HG02678 (cell line): Measurements from ENCODE around the gene WIPF1.
A peak's percentile ranks its signal among the peaks of the same experiment; 100 is the strongest.

Experiments used
- ATAC-seq: cut with Tn5 transposase; IDR thresholded peaks from one replicate; pipeline ENCODE4 v1.9.1; 2021; ENCODE audit warnings: mild to moderate bottlenecking, moderate library complexity; ENCODE audit not compliant: unreplicated experiment

WIPF1 gene

GRCh38 chr2:174546519-174547506, 50.8 kb downstream of the WIPF1 start:
- ATAC-seq = no peak

- no peak for ATAC-seq
These were observed 52.4 kb downstream of the WIPF1 start for GRCh38 chr2:174545240-174545639.

- no peak for ATAC-seq
These were observed 52.8 kb downstream of the WIPF1 start for GRCh38 chr2:174544802-174545201.

- no peak for ATAC-seq
These were observed 53.4 kb downstream of the WIPF1 start for GRCh38 chr2:174544156-174544555.

- ATAC-seq = no peak
These were observed 56.7 kb downstream of the WIPF1 start for GRCh38 chr2:174540893-174541292.

- ATAC-seq = peak; percentile 55
These were observed 61.6 kb downstream of the WIPF1 start for GRCh38 chr2:174535757-174536703.

- ATAC-seq = no peak
These were observed 62.5 kb downstream of the WIPF1 start for GRCh38 chr2:174535083-174535482.

- no peak for ATAC-seq
These were observed 67.7 kb downstream of the WIPF1 start for GRCh38 chr2:174529916-174530315.

- ATAC-seq = no peak
These were observed 69.6 kb downstream of the WIPF1 start for GRCh38 chr2:174527959-174528358.

GRCh38 chr2:174527101-174527721, 70.4 kb downstream of the WIPF1 start:
- no peak for ATAC-seq

GRCh38 chr2:174524527-174524926, 73.1 kb downstream of the WIPF1 start:
- ATAC-seq = no peak

GRCh38 chr2:174522553-174522952, 75.1 kb downstream of the WIPF1 start:
- no peak for ATAC-seq

GRCh38 chr2:174518395-174518794, 79.2 kb downstream of the WIPF1 start:
- ATAC-seq = no peak

- no peak for ATAC-seq
These were observed 80.9 kb downstream of the WIPF1 start for GRCh38 chr2:174516501-174517378.

GRCh38 chr2:174512345-174512744, 85.3 kb downstream of the WIPF1 start:
- no peak for ATAC-seq

- ATAC-seq = no peak
These were observed 85.9 kb downstream of the WIPF1 start for GRCh38 chr2:174511580-174512260.

- ATAC-seq = no peak
These were observed 86.9 kb downstream of the WIPF1 start for GRCh38 chr2:174510583-174511189.
